ENCODE data around the gene OSBPL10.

Gene OSBPL10

GRCh38 chr3:31926543-31926942, 54.5 kb downstream of the OSBPL10 start:
- Histone ChIP-seq H3K4me1 (ENCODE audit: low read length) (peaks cover 53% of the 10 kb centered on the region), H3K36me3 (replicated peaks; ENCODE audit: low read depth, low read length) (no peaks in the 10 kb centered on the region), H3K4me2 (ENCODE audit: low read length) (no peak overlapping the region), H3K9me3 (ENCODE audit: insufficient read depth, low read length) (no peaks in the 10 kb centered on the region), H3K27me3 (ENCODE audit: low read depth, low read length) (no peaks in the 10 kb centered on the region), H3K27ac (ENCODE audit: low read length) (no peak overlapping the region), H3K4me3 (ENCODE audit: low read length) (no peak overlapping the region), H4K20me1 (ENCODE audit: insufficient read depth, low read length) (no peaks in the 10 kb centered on the region), H2AFZ (ENCODE audit: low read depth, low read length) (no peak overlapping the region), H3K79me2 (ENCODE audit: low read length) (peaks cover 42% of the 10 kb centered on the region), H3K9ac (ENCODE audit: low read length) (no peak overlapping the region)
- no peak for TF ChIP-seq EZH2phosphoT487 (IDR thresholded peaks at IDR 0.05; ENCODE audit: low read depth)
- TF ChIP-seq, protein P1, sequence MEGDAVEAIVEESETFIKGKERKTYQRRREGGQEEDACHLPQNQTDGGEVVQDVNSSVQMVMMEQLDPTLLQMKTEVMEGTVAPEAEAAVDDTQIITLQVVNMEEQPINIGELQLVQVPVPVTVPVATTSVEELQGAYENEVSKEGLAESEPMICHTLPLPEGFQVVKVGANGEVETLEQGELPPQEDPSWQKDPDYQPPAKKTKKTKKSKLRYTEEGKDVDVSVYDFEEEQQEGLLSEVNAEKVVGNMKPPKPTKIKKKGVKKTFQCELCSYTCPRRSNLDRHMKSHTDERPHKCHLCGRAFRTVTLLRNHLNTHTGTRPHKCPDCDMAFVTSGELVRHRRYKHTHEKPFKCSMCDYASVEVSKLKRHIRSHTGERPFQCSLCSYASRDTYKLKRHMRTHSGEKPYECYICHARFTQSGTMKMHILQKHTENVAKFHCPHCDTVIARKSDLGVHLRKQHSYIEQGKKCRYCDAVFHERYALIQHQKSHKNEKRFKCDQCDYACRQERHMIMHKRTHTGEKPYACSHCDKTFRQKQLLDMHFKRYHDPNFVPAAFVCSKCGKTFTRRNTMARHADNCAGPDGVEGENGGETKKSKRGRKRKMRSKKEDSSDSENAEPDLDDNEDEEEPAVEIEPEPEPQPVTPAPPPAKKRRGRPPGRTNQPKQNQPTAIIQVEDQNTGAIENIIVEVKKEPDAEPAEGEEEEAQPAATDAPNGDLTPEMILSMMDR (IDR thresholded peaks at IDR 0.05; ENCODE audit: low read depth, low read length), result no peak

GRCh38 chr3:31925271-31925630, 55.8 kb downstream of the OSBPL10 start:
- peaks cover 43% of the 10 kb centered on the region for H3K79me2 ChIP-seq (ENCODE audit: low read length)

DNA sequence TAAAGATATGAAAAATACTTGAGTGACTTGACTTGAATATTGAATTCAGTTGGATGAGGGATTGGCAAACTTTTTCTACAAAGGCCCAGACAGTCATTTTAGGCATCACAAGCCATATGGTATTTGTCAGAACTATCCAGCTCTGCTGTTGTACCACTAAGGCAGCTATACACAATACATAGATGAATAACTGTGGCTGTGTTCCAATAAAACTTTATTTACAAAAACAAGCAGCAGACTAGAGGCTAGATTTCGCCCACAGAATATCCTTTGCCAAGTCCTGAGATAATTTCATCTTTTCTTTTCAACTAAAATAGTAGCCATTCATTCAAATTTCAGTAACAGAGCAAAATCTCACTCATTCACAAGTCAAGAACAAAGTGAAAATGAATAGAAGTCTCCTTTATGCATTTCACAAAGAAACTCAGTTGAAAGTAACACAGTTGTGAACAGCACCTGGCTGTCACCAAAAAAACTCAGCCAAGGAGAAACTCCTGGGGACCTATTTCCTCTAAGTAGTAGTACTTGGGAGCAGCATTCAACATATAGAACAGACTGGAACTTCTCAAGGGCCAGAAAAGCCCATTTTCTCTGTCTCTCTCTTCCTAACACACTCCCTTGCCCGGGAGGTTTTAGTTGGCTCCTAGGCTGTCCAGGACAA, 56.3 kb downstream of the OSBPL10 start:
- no peaks in the 10 kb centered on the region for H3K27me3 ChIP-seq (ENCODE audit: low read depth, low read length)
- peaks cover 48% of the 10 kb centered on the region for H3K79me2 ChIP-seq (ENCODE audit: low read length)
- peaks cover 13% of the 10 kb centered on the region for H3K36me3 ChIP-seq (replicated peaks; ENCODE audit: low read depth, low read length)
- TF ChIP-seq, protein P1 (IDR thresholded peaks at IDR 0.05; ENCODE audit: low read depth, low read length), result no peak
- no peak for TF ChIP-seq EZH2phosphoT487 (IDR thresholded peaks at IDR 0.05; ENCODE audit: low read depth)
- H4K20me1 ChIP-seq (ENCODE audit: insufficient read depth, low read length), result no peaks in the 10 kb centered on the region
- H3K4me1 ChIP-seq (ENCODE audit: low read length), result peaks cover 46% of the 10 kb centered on the region
- peak overlapping the region; percentile 24 for H3K27ac ChIP-seq (ENCODE audit: low read length)
- no peak overlapping the region for H2AFZ ChIP-seq (ENCODE audit: low read depth, low read length)
- no peak overlapping the region for H3K9ac ChIP-seq (ENCODE audit: low read length)
- no peak overlapping the region for H3K4me3 ChIP-seq (ENCODE audit: low read length)
- H3K4me2 ChIP-seq (ENCODE audit: low read length), result peak overlapping the region; percentile 40
- H3K9me3 ChIP-seq (ENCODE audit: insufficient read depth, low read length), result peaks cover 10% of the 10 kb centered on the region; the same call in 1 of the 2 replicates

More at GRCh38 chr3:31925271-31925630, 55.8 kb downstream of the OSBPL10 start:
- H4K20me1 ChIP-seq (ENCODE audit: insufficient read depth, low read length), result no peaks in the 10 kb centered on the region
- H3K4me3 ChIP-seq (ENCODE audit: low read length), result no peak overlapping the region
- peak overlapping the region; percentile 24 for H3K27ac ChIP-seq (ENCODE audit: low read length)
- TF ChIP-seq, protein P1 (IDR thresholded peaks at IDR 0.05; ENCODE audit: low read depth, low read length), result no peak
- no peak for TF ChIP-seq EZH2phosphoT487 (IDR thresholded peaks at IDR 0.05; ENCODE audit: low read depth)
- H3K4me2 ChIP-seq (ENCODE audit: low read length), result peak overlapping the region; percentile 40
- H3K4me1 ChIP-seq (ENCODE audit: low read length), result peaks cover 50% of the 10 kb centered on the region
- no peaks in the 10 kb centered on the region for H3K27me3 ChIP-seq (ENCODE audit: low read depth, low read length)
- H3K9ac ChIP-seq (ENCODE audit: low read length), result no peak overlapping the region
- H3K9me3 ChIP-seq (ENCODE audit: insufficient read depth, low read length), result peaks cover 7% of the 10 kb centered on the region; the same call in 1 of the 2 replicates
- no peak overlapping the region for H2AFZ ChIP-seq (ENCODE audit: low read depth, low read length)
- H3K36me3 ChIP-seq (replicated peaks; ENCODE audit: low read depth, low read length), result peaks cover 8% of the 10 kb centered on the region

- Histone ChIP-seq H3K36me3 (replicated peaks; ENCODE audit: low read depth, low read length) (peaks cover 23% of the 10 kb centered on the region), H3K4me3 (ENCODE audit: low read length) (no peak overlapping the region), H3K4me1 (ENCODE audit: low read length) (peaks cover 44% of the 10 kb centered on the region), H3K27ac (ENCODE audit: low read length) (no peak overlapping the region), H3K27me3 (ENCODE audit: low read depth, low read length) (no peaks in the 10 kb centered on the region), H3K9me3 (ENCODE audit: insufficient read depth, low read length) (peaks cover 19% of the 10 kb centered on the region; the same call in 1 of the 2 replicates), H4K20me1 (ENCODE audit: insufficient read depth, low read length) (no peaks in the 10 kb centered on the region), H3K4me2 (ENCODE audit: low read length) (no peak overlapping the region), H2AFZ (ENCODE audit: low read depth, low read length) (no peak overlapping the region), H3K9ac (ENCODE audit: low read length) (no peak overlapping the region), H3K79me2 (ENCODE audit: low read length) (peaks cover 54% of the 10 kb centered on the region)
- no peak for TF ChIP-seq EZH2phosphoT487 (IDR thresholded peaks at IDR 0.05; ENCODE audit: low read depth)
- TF ChIP-seq, protein P1 (IDR thresholded peaks at IDR 0.05; ENCODE audit: low read depth, low read length), result no peak
Observed at GRCh38 chr3:31922962-31923361, 58.1 kb downstream of the OSBPL10 start.
